Stimulated activated CD8-positive, alpha-beta memory T cell treated with anti-CD3 and anti-CD28 coated beads, Interleukin-15, amount 100 ng/mL, for 24 hours (primary cell): ENCODE data around the gene TBRG1.
"Not testable (repeated sequence)": the region's sequence is repeated elsewhere in the genome, so short reads cannot be mapped to it uniquely, and the experiment has no call there.

Experiments used
- DNase-seq: peaks from one replicate; pipeline ENCODE4 v3.0.0-alpha.2; 2020; ENCODE audit warnings: low read depth

Gene TBRG1, protein sequence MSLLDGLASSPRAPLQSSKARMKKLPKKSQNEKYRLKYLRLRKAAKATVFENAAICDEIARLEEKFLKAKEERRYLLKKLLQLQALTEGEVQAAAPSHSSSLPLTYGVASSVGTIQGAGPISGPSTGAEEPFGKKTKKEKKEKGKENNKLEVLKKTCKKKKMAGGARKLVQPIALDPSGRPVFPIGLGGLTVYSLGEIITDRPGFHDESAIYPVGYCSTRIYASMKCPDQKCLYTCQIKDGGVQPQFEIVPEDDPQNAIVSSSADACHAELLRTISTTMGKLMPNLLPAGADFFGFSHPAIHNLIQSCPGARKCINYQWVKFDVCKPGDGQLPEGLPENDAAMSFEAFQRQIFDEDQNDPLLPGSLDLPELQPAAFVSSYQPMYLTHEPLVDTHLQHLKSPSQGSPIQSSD

DNA sequence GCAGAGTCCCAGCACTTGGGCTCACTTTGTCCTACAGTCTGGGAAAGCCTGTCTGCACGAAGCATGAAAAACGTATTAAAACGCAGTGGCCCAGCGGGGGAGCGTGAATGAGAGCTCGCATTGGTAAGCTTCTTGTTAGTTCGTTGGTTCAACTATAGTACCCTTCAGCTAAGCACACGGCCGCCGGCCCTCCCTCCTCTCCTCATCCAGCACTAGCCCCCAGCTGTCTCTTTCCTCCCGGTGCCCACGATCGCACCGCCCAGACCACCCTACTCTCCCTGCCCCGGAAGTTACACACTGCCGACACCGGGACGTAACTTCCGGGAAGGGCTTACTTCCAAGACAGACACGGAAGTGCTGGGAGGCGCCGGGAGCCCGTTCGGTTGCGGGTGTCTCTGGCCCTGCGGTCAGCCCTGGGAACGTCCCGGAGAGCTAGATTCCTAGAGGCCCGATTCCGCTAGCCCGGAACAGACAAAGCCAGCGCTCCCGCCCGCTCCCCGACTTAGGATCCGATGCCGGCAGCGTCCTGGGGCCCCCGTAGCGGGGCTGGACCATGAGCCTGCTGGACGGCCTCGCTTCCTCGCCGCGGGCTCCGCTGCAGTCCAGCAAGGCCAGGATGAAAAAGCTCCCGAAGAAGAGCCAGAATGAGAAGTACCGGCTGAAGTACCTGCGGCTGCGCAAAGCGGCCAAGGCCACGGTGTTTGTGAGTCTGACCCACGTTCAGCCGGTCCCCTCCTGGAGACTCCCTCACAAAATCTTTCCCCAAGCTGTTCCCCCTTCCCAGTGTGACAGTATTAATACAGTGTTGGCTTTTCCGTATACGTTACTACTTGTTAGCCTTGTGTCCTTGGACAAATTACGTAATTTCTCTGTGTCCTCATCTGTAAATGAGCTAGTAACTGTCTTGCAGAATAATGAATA lies at the start of gene TBRG1:
Gene TBRG1 (plus strand): TSS at position 334 of the 921 bp plus-strand sequence. CDS start 220 bp downstream, at position 554.
- DNase-seq, result peak; percentile 57

- DNase-seq, result no peak
These were observed 44.8 kb upstream of the TBRG1 start for GRCh38 chr11:124577716-124578427.

GRCh38 chr11:124578761-124579160 lies 43.9 kb upstream of the TBRG1 start:
- DNase-seq, result no peak

DNA sequence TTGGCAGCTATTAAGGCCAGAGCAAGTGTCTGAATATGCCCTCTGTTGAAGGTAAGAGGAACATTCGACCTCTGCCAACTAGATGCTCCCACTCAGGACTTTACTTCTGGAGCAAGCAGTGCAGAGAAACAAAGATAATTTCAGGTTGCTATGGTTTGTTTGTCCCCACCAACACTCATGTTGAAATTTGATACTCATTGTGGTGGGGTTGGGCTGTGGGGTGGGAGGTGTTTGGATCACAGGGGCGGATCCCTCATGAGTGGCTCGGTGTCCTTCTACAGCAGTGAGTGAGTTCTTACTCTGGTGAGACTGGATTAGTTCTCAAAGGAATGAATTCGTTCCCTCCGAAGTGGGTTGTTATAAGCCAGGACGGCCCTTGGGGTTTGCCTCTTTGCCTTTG lies 40.8 kb upstream of the TBRG1 start:
- DNase-seq, result no peak

DNA sequence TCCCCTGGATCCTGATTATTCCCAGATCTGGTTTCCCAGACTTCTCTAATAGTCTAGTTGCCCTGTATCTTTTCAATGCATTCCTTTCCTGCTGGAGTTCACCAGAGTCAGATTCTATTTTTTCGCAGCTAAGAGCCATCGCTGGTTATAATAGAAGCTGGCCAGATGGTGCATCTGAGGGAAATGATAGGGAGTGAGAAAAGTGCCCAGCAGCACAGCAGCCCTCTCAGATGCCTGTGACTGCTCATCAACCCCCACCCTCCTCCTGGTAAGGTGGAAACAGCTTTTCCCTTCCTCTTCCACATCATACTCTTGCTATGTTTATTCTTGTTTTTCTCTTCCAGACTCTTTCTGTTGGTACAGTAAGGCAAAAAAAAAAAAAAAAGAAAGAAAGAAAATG lies 40.1 kb upstream of the TBRG1 start:
- no peak for DNase-seq

DNA sequence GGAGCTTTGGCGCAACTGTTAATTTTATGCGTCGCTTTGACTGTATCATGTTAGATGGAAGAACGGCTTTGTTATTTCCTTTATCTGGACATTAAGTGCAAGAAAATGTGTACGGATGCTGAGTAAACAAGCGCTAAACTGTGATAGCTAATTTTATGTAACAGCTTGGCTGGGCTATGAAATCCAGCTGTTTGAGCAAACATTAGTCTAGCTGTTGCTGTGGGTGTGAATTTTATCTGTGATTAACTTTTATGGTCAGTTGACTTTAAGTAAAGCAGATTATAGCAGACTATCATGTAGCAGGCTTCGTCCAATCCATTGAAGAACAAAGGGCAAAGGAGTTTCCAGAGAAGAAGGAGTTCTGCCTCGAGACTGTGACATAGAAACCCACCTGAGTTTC lies 38.9 kb upstream of the TBRG1 start:
- DNase-seq, result no peak

GRCh38 chr11:124584681-124585372 lies 37.8 kb upstream of the TBRG1 start:
- DNase-seq, result no peak

DNA sequence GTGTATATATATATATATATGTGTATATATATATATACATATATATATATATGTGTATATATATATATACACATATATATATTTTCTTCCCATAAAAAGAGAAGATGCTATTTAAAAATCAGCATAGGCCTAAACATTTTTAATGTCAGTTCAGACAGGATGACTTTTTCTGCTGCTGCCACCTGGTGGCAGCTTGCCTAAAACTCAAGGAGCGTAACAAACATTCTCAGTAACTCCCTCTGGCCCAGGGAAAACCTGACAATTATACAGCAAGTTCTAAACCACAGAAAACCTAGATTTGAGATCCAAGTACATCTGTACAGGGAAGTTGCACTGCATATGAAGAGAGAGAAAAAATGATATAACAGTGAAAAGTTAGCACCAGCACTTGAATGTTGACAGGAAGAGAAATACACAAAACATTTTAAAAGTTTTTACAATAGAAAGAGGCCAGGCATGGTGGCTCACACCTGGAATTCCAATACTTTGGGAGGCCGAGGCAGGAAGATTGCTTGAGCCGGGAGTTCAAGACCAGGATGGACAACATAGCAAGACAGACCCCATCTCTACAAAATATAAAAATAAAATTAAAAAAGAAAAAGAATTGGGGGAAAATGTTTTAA lies 36.3 kb upstream of the TBRG1 start:
- DNase-seq, result no peak

DNA sequence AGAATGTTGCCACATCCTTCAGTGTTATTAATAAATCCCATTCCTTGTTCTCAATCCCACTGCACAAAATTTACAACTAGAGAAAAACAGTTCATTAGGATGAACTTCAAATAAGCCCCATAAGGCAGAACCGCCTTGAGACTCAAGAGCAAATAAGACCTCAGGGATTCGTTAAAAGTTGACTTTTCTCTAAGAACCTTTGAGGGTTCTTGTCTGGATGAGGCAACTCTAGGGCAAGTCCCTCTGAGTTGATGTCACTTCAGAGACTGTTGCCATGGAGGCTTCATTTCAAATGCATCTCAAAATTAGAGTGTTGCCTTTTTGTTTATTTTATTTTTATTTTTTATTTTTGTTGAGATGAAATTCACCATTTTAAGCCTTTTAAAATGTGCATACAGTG lies 31.2 kb upstream of the TBRG1 start:
- no peak for DNase-seq

DNA sequence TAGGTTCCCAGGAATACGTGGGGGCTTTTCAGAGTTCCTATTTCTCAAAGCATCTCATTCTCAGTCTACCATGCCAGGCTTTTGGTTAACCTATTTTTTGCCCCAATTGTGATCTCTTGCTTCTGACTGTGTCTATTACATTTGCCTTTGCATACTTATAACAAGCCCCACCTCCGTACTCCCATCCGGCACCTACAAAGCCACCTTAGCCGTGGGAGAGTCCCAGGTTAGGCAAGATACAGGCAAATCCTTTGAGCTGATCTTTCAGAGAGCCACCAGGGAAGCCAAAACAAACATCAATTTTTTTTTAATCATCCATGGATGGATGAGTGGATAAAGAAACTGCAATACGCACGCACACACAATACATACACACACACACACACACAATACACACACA lies 30.0 kb upstream of the TBRG1 start:
- DNase-seq, result no peak

DNA sequence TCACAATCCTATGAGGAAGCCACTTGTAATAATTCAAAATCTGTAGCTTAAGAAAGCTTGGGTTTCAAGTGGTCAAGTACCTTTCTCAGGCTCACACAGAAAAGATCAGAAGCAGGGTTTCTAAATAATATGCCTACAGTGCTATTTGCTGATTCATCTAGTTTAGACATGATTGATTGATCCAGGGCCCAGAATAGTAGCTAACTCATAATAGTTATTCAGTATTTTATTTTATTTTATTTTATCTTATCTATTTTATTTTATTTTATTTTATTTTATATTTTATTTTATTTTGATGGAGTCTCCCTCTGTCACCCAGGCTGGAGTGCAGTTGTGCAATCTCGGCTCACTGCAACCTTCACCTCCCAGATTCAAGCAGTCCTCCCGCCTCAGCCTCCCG lies 27.4 kb upstream of the TBRG1 start:
- no peak for DNase-seq

DNA sequence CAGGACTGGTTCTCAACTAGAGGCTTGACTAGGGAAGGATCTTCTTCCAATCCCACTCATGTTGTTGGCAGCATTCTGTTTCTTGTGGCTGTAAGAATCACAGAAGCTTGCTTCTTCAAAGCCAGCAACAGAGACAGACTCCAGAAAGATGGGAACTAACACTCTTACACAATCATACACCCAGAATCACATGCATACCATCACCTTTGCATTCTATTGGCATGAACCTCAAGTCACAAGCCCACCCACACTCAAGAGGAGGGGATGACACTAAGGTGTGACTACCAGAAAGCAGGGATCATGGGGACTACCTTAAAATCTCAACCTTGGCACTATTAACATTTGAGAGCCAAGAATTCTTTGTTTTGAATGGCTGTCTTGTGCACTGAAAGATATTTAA lies 25.0 kb upstream of the TBRG1 start:
- no peak for DNase-seq

DNA sequence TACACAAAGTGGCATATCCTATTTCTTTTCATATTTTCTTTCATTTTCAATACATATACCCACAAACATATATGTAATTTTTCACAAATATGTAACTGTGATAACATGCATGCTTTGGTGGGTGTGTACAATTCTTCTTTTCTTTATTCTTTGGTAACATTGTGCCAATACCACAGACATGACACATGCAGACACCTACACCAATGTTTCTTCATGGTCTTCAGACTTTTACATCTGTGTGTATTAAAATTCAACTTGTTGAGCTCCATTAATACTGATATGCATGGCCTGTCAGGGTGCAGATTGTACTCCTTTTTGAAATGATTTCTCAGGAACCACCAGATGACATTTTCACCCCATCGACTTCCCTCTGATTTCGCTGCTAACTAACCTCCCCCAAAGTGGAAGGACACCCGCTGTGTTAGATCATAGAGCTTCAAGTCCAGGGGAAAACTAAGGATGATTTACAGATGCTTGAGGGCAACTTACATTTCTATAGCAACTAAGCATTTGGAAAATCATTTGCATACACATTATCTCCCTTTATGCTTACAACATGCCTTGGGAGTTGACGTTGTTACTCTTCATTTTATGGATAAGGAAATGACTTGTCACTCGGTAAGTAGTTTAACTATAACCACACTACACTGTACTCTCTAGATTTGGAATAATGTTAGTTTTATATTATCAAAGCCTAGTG lies 21.9 kb upstream of the TBRG1 start:
- no peak for DNase-seq

DNA sequence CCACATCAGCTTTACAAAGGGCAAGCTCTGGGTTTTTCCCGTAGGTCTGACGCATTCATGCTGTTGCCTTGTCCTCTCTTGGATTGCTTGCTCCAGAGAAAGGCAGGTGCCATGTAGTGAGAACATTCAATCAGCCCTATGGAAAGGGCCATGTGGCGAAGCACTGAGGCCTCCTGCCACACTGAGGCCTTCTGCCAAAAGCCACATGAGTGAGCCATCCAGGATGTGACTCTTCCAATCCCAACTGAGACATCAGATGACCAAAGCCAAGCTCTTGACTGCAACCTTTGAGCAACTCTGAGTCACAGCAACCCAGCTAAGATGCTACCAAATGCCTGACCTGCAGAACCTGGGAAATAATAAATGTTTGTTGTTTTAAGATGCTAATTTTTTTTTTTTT lies 20.5 kb upstream of the TBRG1 start:
- no peak for DNase-seq

DNA sequence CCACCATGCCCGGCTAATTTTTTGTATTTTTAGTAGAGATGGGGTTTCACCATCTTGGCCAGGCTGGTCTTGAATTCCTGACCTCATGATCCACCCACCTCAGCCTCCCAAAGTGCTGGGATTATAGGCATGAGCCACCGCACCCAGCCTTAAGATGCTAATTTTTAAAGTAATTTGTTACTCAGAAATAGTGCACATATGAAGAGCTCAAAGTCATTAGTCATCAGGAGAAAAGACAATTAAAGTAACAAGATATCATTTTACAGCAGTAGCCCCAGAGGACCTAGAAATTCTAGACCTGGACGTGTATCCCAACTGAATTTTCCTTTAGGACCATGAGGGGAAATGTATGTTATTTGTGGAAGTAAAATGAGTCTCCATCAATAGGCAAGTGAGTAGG lies 19.9 kb upstream of the TBRG1 start:
- DNase-seq, result not testable (repeated sequence)

GRCh38 chr11:124605719-124606118 lies 16.9 kb upstream of the TBRG1 start:
- no peak for DNase-seq

DNA sequence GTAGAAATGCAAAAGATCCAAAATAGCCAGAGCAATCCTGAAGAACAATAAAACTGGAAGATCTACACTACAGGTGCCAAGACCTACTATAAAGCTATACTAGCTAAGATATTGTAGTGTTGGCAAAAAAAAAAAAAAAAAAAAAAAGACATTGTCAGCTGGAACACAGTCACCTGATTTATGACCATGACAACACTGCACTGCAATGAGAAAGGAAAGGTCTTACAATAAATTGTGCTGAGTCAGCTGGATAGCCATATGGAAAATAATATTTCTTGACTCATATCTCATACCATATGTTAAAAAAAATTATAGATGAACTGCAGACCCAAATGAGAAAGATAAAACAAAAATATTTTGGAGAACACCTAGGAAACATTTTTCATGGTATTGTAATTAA lies 14.5 kb upstream of the TBRG1 start:
- DNase-seq, result no peak

- DNase-seq, result no peak
These were observed 12.4 kb upstream of the TBRG1 start for GRCh38 chr11:124610295-124610694.

DNA sequence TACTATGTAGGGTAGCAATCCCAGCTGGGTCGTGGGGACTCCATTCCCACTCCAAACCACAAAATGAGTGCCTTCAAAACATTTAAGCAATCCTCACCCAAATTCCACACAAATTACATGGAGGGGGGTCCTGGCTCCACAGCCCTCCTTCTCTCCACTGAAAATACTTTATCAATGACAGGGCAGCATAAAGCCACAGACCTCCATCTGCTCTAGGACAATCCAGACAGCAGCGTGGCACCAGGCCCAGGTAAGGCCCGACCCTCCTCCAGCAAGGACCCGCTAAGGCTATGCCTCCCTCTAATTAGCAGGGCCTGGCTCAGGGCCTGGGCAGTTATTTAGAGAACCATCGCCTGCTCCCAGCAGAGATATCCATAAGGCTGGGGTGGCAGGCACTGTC lies 11.6 kb upstream of the TBRG1 start, which contains the start of gene PANX3:
Gene PANX3 (plus strand): TSS at position 365 of the 400 bp plus-strand sequence. CDS start 129 bp downstream, outside the sequence.
- DNase-seq, result no peak

- DNase-seq, result no peak
These were observed 10.6 kb upstream of the TBRG1 start for GRCh38 chr11:124612045-124612444.
